GM23338 (cell line): ENCODE data around the gene MARVELD3. TPM values are rescaled to one million over a fixed set of nuclear protein-coding genes. Genes with fewer than 3 reads are reported as not detected.

ENCODE experiments used
- ATAC-seq: fragments of 200-7000 bp; cut with Tn5 transposase; 3 replicates; pipeline ENCODE4 v1.9.1; 2020
- DNase-seq: peaks from one replicate; pipeline ENCODE4 v3.0.0-alpha.2; 2015; ENCODE audit warnings: low spot score
- H2AFZ ChIP-seq: fragments of 200-600 bp; sonication (generic); 2 replicates; pipeline ENCODE4 v1.8.0; 2016; ENCODE audit warnings: antibody characterized with exemption, mild to moderate bottlenecking, moderate library complexity
- H3F3A ChIP-seq: fragments of 200-600 bp; sonication (generic); replicated peaks from 2 replicates; pipeline ENCODE4 v1.8.0; 2017; ENCODE audit warnings: antibody characterized with exemption, mixed run types, low read depth
- H3K27ac ChIP-seq: fragments of 200-600 bp; sonication (generic); 2 replicates; pipeline ENCODE4 v1.6.1; 2016; ENCODE audit warnings: low read depth
- H3K27me3 ChIP-seq: fragments of 200-600 bp; sonication (generic); 2 replicates; pipeline ENCODE4 v1.8.0; 2016; ENCODE audit warnings: mild to moderate bottlenecking, mixed run types, moderate library complexity; ENCODE audit not compliant: insufficient read depth
- H3K36me3 ChIP-seq: fragments of 200-600 bp; sonication (generic); 2 replicates; pipeline ENCODE4 v1.8.0; 2016; ENCODE audit warnings: mild to moderate bottlenecking; ENCODE audit not compliant: insufficient read depth
- H3K4me1 ChIP-seq: fragments of 200-600 bp; sonication (generic); 2 replicates; pipeline ENCODE4 v1.8.0; 2016; ENCODE audit warnings: mild to moderate bottlenecking, moderate library complexity; ENCODE audit not compliant: insufficient read depth
- H3K4me2 ChIP-seq: fragments of 200-600 bp; sonication (generic); 2 replicates; pipeline ENCODE4 v1.7.1; 2017; ENCODE audit warnings: mixed run types
- H3K4me3 ChIP-seq: fragments of 200-600 bp; sonication (generic); 2 replicates; pipeline ENCODE4 v1.6.1; 2016; ENCODE audit warnings: mixed run types
- H3K79me2 ChIP-seq: fragments of 200-600 bp; sonication (generic); replicated peaks from 2 replicates; pipeline ENCODE4 v1.8.0; 2017; ENCODE audit warnings: mild to moderate bottlenecking; ENCODE audit not compliant: insufficient read depth
- H3K9me2 ChIP-seq: fragments of 200-600 bp; sonication (generic); 2 replicates; pipeline ENCODE4 v1.8.0; 2017; ENCODE audit not compliant: insufficient read depth
- H4K20me1 ChIP-seq: fragments of 200-600 bp; sonication (generic); replicated peaks from 2 replicates; pipeline ENCODE4 v1.8.0; 2017; ENCODE audit warnings: mild to moderate bottlenecking; ENCODE audit not compliant: insufficient read depth
- H3K27ac Mint-ChIP-seq: 2 replicates; pipeline ENCODE4 v1.8.0; 2020; ENCODE audit warnings: inconsistent platforms, mild to moderate bottlenecking, moderate library complexity, mixed read lengths
- H3K27me3 Mint-ChIP-seq: 3 replicates; pipeline ENCODE4 v1.8.0; 2022; ENCODE audit warnings: low read depth, mild to moderate bottlenecking, moderate library complexity, mixed read lengths, inconsistent platforms; ENCODE audit not compliant: insufficient read depth, poor library complexity
- H3K36me3 Mint-ChIP-seq: 3 replicates; pipeline ENCODE4 v1.8.0; 2021; ENCODE audit warnings: low read depth, mild to moderate bottlenecking, inconsistent platforms, moderate library complexity, mixed read lengths
- H3K4me1 Mint-ChIP-seq: 3 replicates; pipeline ENCODE4 v1.8.0; 2020; ENCODE audit warnings: mild to moderate bottlenecking, inconsistent platforms, mixed read lengths
- H3K4me3 Mint-ChIP-seq: 3 replicates; pipeline ENCODE4 v1.8.0; 2021; ENCODE audit warnings: moderate library complexity, mild to moderate bottlenecking, inconsistent platforms, mixed read lengths
- H3K9me3 Mint-ChIP-seq: 3 replicates; pipeline ENCODE4 v1.8.0; 2020; ENCODE audit warnings: moderate library complexity, mild to moderate bottlenecking, inconsistent platforms, mixed read lengths
- CREB1 ChIP-seq: fragments of 250-450 bp; sonication (Bioruptor Pico); IDR thresholded peaks from 2 replicates; pipeline ENCODE4 v1.5.0; 2020; ENCODE audit warnings: low read depth, mild to moderate bottlenecking, moderate library complexity
- CTCF ChIP-seq, 2 experiments: fragments of 200-600 bp in 1 of 2; sonication (generic) in 1 of 2; conservative IDR thresholded peaks; 2 replicates each; pipeline versions ENCODE4 v1.5.1 to v1.6.1; 2016 to 2017; ENCODE audit warnings: antibody characterized with exemption in 2 of 2, low read depth in 2 of 2, mild to moderate bottlenecking in 2 of 2, moderate library complexity in 1 of 2
- EZH2 ChIP-seq: fragments of 200-600 bp; sonication (generic); IDR thresholded peaks from one replicate; pipeline ENCODE4 v1.8.0; 2017; ENCODE audit warnings: antibody characterized with exemption, mild to moderate bottlenecking, low read depth; ENCODE audit not compliant: unreplicated experiment
- EZH2phosphoT487 ChIP-seq: fragments of 200-600 bp; sonication (generic); IDR thresholded peaks from one replicate; pipeline ENCODE4 v1.8.1; 2018; ENCODE audit warnings: antibody characterized with exemption; ENCODE audit not compliant: unreplicated experiment
- JUNB ChIP-seq: IDR thresholded peaks from one replicate; pipeline ENCODE4 v1.6.1; 2016; ENCODE audit warnings: antibody characterized with exemption; ENCODE audit not compliant: unreplicated experiment
- NANOG ChIP-seq: IDR thresholded peaks from 2 replicates; pipeline ENCODE4 v1.6.1; 2016; ENCODE audit warnings: antibody characterized with exemption, borderline replicate concordance
- POLR2AphosphoS5 ChIP-seq: IDR thresholded peaks from 2 replicates; pipeline ENCODE4 v1.6.1; 2016; ENCODE audit warnings: antibody characterized with exemption, low read depth
- REST ChIP-seq: IDR thresholded peaks from one replicate; pipeline ENCODE4 v1.6.1; 2018; ENCODE audit warnings: antibody characterized with exemption; ENCODE audit not compliant: unreplicated experiment
- ZNF114 ChIP-seq: fragments of 250-450 bp; sonication (Bioruptor Pico); IDR thresholded peaks from 2 replicates; pipeline ENCODE4 v1.5.0; 2020; ENCODE audit warnings: mild to moderate bottlenecking, moderate library complexity
- ZNF331 ChIP-seq: fragments of 250-450 bp; sonication (Bioruptor Pico); IDR thresholded peaks from 2 replicates; pipeline ENCODE4 v1.5.0; 2020; ENCODE audit warnings: low read depth, mild to moderate bottlenecking, moderate library complexity
- ZNF462 ChIP-seq: fragments of 250-450 bp; sonication (Bioruptor Pico); IDR thresholded peaks from 2 replicates; pipeline ENCODE4 v1.5.0; 2020; ENCODE audit warnings: mild to moderate bottlenecking, moderate library complexity
- polyA plus RNA-seq: library from polyadenylated mRNA; unstranded; fragments of >200 nt; fragmentation: Nextera tagmentation; extraction: Ambion mirVana; gene quantifications from 2 replicates; pipeline ENCODE4 v1.2.1, GENCODE V29; 2016
- total RNA-seq: library from RNA; depleted of rRNA; stranded (reverse); fragments of >200 nt; shearing (Covaris generic); gene quantifications from 2 replicates; pipeline ENCODE4 v1.2.3, GENCODE V29; 2014
- TF ChIP-seq, protein P1 (sequence below): IDR thresholded peaks from 2 replicates; pipeline ENCODE4 v1.6.1; 2016; ENCODE audit warnings: antibody characterized with exemption

The MARVELD3 gene
- total and polyA plus RNA-seq, 2 experiments from 2014 or later: 23.4 to 32.7 TPM

DNA sequence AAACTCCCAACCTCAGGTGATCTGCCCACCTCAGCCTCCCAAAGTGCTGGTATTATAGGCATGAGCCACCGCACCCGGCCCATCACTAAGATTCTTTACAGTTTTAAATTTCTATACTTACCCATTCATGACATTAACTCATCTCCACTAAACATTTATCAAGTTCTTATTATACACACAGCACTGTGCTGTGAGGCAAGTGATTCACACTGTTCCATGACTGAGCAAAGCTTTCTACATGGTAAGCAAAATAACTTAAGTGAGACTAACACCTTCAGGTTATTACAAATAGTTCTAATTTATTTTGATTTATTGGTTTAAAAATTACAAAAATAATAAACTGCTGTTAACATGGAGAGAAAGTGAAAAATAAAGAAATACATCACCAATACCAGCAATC lies 33.5 kb downstream of the MARVELD3 start (continued):
- TF ChIP-seq EZH2phosphoT487: no peak
- no peak for TF ChIP-seq ZNF114 (CRISPR knock-in tag)
- no peak for TF ChIP-seq ZNF462 (CRISPR knock-in tag)
- TF ChIP-seq ZNF331: no peak
- no peak for TF ChIP-seq EZH2
- TF ChIP-seq CREB1: no peak

- Histone ChIP-seq H3K9me2 (no peaks in the 10 kb centered on the region), H4K20me1 (no peaks in the 10 kb centered on the region), H3F3A (no peaks in the 10 kb centered on the region), H3K27me3 (no peaks in the 10 kb centered on the region), H3K36me3 (peaks cover 47% of the 10 kb centered on the region), H2AFZ (no peak overlapping the region), H3K79me2 (no peaks in the 10 kb centered on the region), H3K27ac (no peak overlapping the region), H3K4me2 (no peak overlapping the region), H3K4me3 (no peak overlapping the region), H3K4me1 (no peaks in the 10 kb centered on the region)
- Mint-ChIP-seq H3K4me3 (no peak overlapping the region), H3K4me1 (peaks cover 2% of the 10 kb centered on the region; the same call in 1 of the 3 replicates), H3K36me3 (peaks cover 53% of the 10 kb centered on the region), H3K27ac (no peak overlapping the region), H3K27me3 (peaks cover 2% of the 10 kb centered on the region), H3K9me3 (no peaks in the 10 kb centered on the region)
- DNase-seq (no peak), ATAC-seq (no peak)
- TF ChIP-seq EZH2: no peak
- no peak for TF ChIP-seq NANOG
- TF ChIP-seq REST: no peak
- TF ChIP-seq, protein P1, sequence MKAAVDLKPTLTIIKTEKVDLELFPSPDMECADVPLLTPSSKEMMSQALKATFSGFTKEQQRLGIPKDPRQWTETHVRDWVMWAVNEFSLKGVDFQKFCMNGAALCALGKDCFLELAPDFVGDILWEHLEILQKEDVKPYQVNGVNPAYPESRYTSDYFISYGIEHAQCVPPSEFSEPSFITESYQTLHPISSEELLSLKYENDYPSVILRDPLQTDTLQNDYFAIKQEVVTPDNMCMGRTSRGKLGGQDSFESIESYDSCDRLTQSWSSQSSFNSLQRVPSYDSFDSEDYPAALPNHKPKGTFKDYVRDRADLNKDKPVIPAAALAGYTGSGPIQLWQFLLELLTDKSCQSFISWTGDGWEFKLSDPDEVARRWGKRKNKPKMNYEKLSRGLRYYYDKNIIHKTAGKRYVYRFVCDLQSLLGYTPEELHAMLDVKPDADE: no peak
- TF ChIP-seq POLR2AphosphoS5: no peak
- no peak for TF ChIP-seq CTCF (conservative IDR thresholded peaks at IDR 0.05; ENCODE audit: low read depth in 2 of 2)
- no peak for TF ChIP-seq JUNB
- TF ChIP-seq ZNF331: no peak
- no peak for TF ChIP-seq CREB1
- TF ChIP-seq EZH2phosphoT487: no peak
Observed at GRCh38 chr16:71666264-71666663, 40.3 kb downstream of the MARVELD3 start.
